OCI-LY1 (cell line): ENCODE measurements around the gene CHST11.

ENCODE experiments used
- H2AFZ ChIP-seq: fragments of 200-600 bp; sonication (generic), shearing (Covaris generic); 2 replicates; pipeline ENCODE4 v1.6.0; 2014; ENCODE audit warnings: antibody characterized with exemption, mild to moderate bottlenecking, low read length
- H3F3A ChIP-seq: fragments of 200-600 bp; sonication (generic), shearing (Covaris generic); 2 replicates; pipeline ENCODE4 v1.6.0; 2014; ENCODE audit warnings: mild to moderate bottlenecking, antibody characterized with exemption, low read length, moderate library complexity; ENCODE audit not compliant: insufficient read depth
- H3K27ac ChIP-seq: fragments of 200-600 bp; sonication (generic); 2 replicates; pipeline ENCODE4 v1.5.1; 2014; ENCODE audit warnings: low read length, mixed run types, mild to moderate bottlenecking, low read depth; ENCODE audit not compliant: poor library complexity, severe bottlenecking
- H3K27me3 ChIP-seq: fragments of 200-600 bp; sonication (generic); 2 replicates; pipeline ENCODE4 v1.6.0; 2014; ENCODE audit warnings: antibody characterized with exemption, mild to moderate bottlenecking, low read length, moderate library complexity; ENCODE audit not compliant: insufficient read depth
- H3K36me3 ChIP-seq: fragments of 200-600 bp; sonication (generic); 2 replicates; pipeline ENCODE4 v1.6.1; 2014; ENCODE audit warnings: mild to moderate bottlenecking, antibody characterized with exemption, low read length, moderate library complexity, mixed read lengths; ENCODE audit not compliant: insufficient read depth
- H3K4me1 ChIP-seq: fragments of 200-600 bp; sonication (generic); 2 replicates; pipeline ENCODE4 v1.5.1; 2014; ENCODE audit warnings: mild to moderate bottlenecking, low read length, moderate library complexity; ENCODE audit not compliant: insufficient read depth, severe bottlenecking
- H3K4me2 ChIP-seq: fragments of 200-600 bp; sonication (generic), shearing (Covaris generic); 2 replicates; pipeline ENCODE4 v1.6.1; 2014; ENCODE audit warnings: low read length
- H3K4me3 ChIP-seq: fragments of 200-600 bp; sonication (generic); 2 replicates; pipeline ENCODE4 v1.5.1; 2014; ENCODE audit warnings: low read length, low read depth, mild to moderate bottlenecking, mixed read lengths; ENCODE audit not compliant: poor library complexity, severe bottlenecking
- H3K79me2 ChIP-seq: fragments of 200-600 bp; shearing (Covaris generic); 2 replicates; pipeline ENCODE4 v1.6.1; 2016; ENCODE audit warnings: mixed run types, low read length, mixed read lengths; ENCODE audit not compliant: insufficient read depth
- H3K9ac ChIP-seq: fragments of 200-600 bp; sonication (generic), shearing (Covaris generic); 2 replicates; pipeline ENCODE4 v1.6.1; 2014; ENCODE audit warnings: mild to moderate bottlenecking, low read length, mixed read lengths
- H3K9me2 ChIP-seq: fragments of 200-600 bp; sonication (generic), shearing (Covaris generic); 2 replicates; pipeline ENCODE4 v1.6.1; 2014; ENCODE audit warnings: low read depth, mild to moderate bottlenecking, low read length, mixed read lengths
- H3K9me3 ChIP-seq: fragments of 200-600 bp; shearing (Covaris generic); 2 replicates; pipeline ENCODE4 v1.6.1; 2014; ENCODE audit warnings: low read length, mixed read lengths
- H4K20me1 ChIP-seq: fragments of 200-600 bp; sonication (generic), shearing (Covaris generic); 2 replicates; pipeline ENCODE4 v1.6.0; 2016; ENCODE audit warnings: mild to moderate bottlenecking, low read length; ENCODE audit not compliant: insufficient read depth
- EZH2 ChIP-seq: fragments of 200-600 bp; sonication (generic), shearing (Covaris generic); IDR thresholded peaks from 2 replicates; pipeline ENCODE4 v1.8.0; 2017; ENCODE audit warnings: borderline replicate concordance, mixed run types, mild to moderate bottlenecking, antibody characterized with exemption, low read length, moderate library complexity, mixed read lengths
- TF ChIP-seq, protein P1 (sequence below): fragments of 200-600 bp; sonication (generic), shearing (Covaris generic); IDR thresholded peaks from 2 replicates; pipeline ENCODE4 v1.5.1; 2017; ENCODE audit warnings: mild to moderate bottlenecking, antibody characterized with exemption, low read length, moderate library complexity, mixed read lengths

Gene CHST11

DNA sequence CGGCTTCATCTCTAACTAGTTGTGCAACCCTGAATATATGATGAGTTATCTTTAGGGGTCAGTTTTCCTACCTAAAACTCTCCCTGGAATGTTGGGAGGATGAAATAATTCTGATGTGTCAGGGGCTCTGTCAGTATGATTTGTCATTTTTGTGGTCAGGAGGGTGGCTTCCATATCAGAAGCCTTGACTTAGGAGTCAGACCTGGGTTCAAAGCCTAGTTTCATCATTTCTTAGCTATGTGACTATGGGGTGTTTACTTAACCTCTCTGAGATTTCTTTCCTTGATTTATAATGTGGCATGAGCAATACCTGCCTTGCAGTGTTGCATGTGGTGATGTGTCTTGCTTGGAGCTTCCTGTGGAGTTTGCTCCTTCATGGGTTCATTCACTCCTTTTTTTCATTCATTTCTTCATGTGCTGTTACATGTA, 146.8 kb downstream of the CHST11 start:
- no peak overlapping the region for H2AFZ ChIP-seq
- no peaks in the 10 kb centered on the region for H3K79me2 ChIP-seq
- peaks cover 34% of the 10 kb centered on the region for H3K4me1 ChIP-seq
- H3K4me2 ChIP-seq, result peak overlapping the region; percentile 25; the same call in 1 of the 2 replicates
- H3K27me3 ChIP-seq, result no peaks in the 10 kb centered on the region
- H3K4me3 ChIP-seq, result no peak overlapping the region
- no peak overlapping the region for H3K9ac ChIP-seq
- no peaks in the 10 kb centered on the region for H3K9me2 ChIP-seq
- H3K27ac ChIP-seq, result no peak overlapping the region
- no peaks in the 10 kb centered on the region for H3F3A ChIP-seq
- H3K36me3 ChIP-seq, result no peaks in the 10 kb centered on the region
- H4K20me1 ChIP-seq, result no peaks in the 10 kb centered on the region
- H3K9me3 ChIP-seq, result no peaks in the 10 kb centered on the region
- TF ChIP-seq EZH2, result no peak
- TF ChIP-seq, protein P1, sequence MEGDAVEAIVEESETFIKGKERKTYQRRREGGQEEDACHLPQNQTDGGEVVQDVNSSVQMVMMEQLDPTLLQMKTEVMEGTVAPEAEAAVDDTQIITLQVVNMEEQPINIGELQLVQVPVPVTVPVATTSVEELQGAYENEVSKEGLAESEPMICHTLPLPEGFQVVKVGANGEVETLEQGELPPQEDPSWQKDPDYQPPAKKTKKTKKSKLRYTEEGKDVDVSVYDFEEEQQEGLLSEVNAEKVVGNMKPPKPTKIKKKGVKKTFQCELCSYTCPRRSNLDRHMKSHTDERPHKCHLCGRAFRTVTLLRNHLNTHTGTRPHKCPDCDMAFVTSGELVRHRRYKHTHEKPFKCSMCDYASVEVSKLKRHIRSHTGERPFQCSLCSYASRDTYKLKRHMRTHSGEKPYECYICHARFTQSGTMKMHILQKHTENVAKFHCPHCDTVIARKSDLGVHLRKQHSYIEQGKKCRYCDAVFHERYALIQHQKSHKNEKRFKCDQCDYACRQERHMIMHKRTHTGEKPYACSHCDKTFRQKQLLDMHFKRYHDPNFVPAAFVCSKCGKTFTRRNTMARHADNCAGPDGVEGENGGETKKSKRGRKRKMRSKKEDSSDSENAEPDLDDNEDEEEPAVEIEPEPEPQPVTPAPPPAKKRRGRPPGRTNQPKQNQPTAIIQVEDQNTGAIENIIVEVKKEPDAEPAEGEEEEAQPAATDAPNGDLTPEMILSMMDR, result no peak

DNA sequence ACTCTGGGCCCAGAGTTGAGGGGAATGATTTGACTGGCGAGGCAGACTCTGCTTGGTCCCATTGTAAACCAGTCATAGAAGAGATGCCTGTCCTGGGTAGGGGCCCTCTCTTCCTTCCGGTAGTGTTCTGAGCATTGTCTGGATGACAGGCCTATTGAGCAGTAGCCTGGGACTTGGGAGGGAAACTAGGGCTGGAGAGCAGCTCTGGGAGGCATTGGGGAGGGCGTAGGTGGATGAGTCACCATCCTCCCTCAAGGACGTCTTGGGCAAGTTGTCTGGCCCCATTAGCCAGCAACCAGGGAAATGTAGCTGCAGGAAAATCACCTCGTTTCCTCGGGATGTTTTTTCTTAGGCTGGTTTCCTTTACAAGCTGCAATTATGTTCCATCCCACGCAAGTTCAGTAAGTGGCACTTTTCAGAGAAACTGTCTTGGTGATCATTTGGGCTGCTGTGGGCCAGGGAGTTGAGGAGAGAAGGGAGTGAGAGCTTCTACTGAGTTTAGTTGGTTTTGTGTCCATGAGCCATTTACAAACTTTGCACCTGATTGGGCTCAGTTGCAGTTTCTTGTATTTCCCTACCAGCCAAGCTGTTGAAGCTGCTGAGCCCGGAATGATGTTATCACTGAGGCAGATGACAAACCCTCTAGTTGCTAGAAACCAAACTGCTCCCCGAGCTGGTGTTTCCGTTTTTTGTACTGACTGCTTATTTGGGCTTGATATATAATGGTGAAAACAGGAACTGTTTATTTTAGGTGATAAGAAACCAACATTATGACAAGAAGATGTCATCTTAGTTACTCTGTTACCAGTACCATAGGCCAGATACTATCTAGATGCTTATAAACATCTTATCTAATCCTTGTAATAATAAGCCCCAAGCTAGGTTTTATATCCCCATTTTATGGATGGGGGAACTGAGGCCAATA, 147.6 kb downstream of the CHST11 start:
- Histone ChIP-seq H2AFZ (no peak overlapping the region), H4K20me1 (no peaks in the 10 kb centered on the region), H3K4me2 (peak overlapping the region; percentile 25; the same call in 1 of the 2 replicates), H3K4me1 (peaks cover 26% of the 10 kb centered on the region), H3K27me3 (no peaks in the 10 kb centered on the region), H3K9me2 (no peaks in the 10 kb centered on the region), H3K9me3 (no peaks in the 10 kb centered on the region), H3K36me3 (no peaks in the 10 kb centered on the region), H3K79me2 (no peaks in the 10 kb centered on the region), H3K4me3 (no peak overlapping the region), H3K27ac (no peak overlapping the region), H3F3A (no peaks in the 10 kb centered on the region), H3K9ac (no peak overlapping the region)
- TF ChIP-seq, protein P1, result no peak
- TF ChIP-seq EZH2, result no peak

DNA sequence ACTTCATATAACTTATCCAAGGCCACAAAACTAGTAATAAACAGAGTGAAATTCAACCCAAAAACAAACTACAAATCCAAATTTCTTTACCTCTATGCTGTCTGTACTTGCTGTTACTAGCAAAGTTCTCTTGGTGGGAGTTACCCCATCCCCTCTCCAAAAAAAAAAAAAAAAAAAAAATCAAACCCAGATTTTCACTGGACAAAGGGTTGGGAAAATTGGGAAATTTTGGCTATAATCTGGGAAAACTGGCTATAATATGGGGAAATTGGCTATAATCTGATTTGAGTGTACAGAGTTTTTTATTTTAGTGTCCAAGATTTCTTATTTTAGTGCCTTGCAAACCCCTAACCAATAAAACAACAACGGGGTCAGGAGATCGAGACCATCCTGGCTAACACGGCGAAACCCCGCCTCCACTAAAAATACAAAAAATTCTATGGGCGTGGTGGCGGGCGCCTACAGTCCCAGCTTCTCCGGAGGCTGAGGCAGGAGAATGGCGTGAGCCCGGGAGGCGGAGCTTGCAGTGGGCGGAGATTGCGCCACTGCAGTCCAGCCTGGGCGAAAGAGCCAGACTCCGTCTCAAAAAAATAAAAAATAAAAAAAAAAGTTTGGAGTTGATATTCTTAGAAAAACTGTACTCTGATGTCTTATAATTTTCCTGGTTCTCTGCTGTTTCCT, 148.4 kb downstream of the CHST11 start:
- no peak overlapping the region for H3K27ac ChIP-seq
- no peaks in the 10 kb centered on the region for H3F3A ChIP-seq
- no peaks in the 10 kb centered on the region for H3K9me2 ChIP-seq
- no peaks in the 10 kb centered on the region for H3K36me3 ChIP-seq
- no peaks in the 10 kb centered on the region for H4K20me1 ChIP-seq
- no peak overlapping the region for H3K4me3 ChIP-seq
- H3K4me1 ChIP-seq, result peaks cover 18% of the 10 kb centered on the region
- H3K27me3 ChIP-seq, result no peaks in the 10 kb centered on the region
- H3K9me3 ChIP-seq, result no peaks in the 10 kb centered on the region
- H3K79me2 ChIP-seq, result no peaks in the 10 kb centered on the region
- no peak overlapping the region for H2AFZ ChIP-seq
- H3K4me2 ChIP-seq, result no peak overlapping the region
- no peak overlapping the region for H3K9ac ChIP-seq
- TF ChIP-seq, protein P1, result no peak
- no peak for TF ChIP-seq EZH2
